HT-29 (cell line): ENCODE data around the gene KCND2. TPM values are rescaled to one million over a fixed set of nuclear protein-coding genes. Genes with fewer than 3 reads are reported as not detected.

Experiments used
- DNase-seq: peaks from one replicate; pipeline ENCODE4 v3.0.0-alpha.2; 2015; ENCODE audit warnings: low spot score
- total RNA-seq: library from RNA; depleted of rRNA; stranded (reverse); fragments of >200 nt; shearing (Covaris generic); gene quantifications from 2 replicates; pipeline ENCODE4 v1.2.3, GENCODE V29; 2014

Gene KCND2
- total RNA-seq, 1 experiment from 2014 or later, result not detected

- DNase-seq, result no peak
Observed at GRCh38 chr7:120586571-120586970, 313.6 kb downstream of the KCND2 start.

- DNase-seq, result no peak
Observed at GRCh38 chr7:120587243-120587642, 314.3 kb downstream of the KCND2 start.

GRCh38 chr7:120588416-120588815 is 315.4 kb downstream of the KCND2 start:
- no peak for DNase-seq

DNA sequence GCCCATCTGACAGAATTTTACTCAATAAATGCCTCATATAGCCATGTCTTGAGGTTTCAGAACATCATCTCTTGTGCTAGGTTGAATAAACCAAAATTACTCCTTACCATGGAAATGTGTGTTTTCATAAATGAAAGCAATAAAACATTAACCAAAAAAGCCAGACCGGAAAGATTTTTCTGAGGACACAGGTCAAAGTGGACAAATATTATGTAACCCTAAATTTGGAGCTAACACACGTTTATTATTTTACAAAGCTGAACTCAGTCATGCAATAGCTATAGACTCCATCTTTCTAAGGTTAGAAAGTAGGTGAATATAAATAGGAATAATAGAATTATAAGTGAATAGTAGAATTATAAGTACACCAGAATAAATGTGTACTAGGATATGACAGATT is 315.9 kb downstream of the KCND2 start:
- DNase-seq, result no peak

DNA sequence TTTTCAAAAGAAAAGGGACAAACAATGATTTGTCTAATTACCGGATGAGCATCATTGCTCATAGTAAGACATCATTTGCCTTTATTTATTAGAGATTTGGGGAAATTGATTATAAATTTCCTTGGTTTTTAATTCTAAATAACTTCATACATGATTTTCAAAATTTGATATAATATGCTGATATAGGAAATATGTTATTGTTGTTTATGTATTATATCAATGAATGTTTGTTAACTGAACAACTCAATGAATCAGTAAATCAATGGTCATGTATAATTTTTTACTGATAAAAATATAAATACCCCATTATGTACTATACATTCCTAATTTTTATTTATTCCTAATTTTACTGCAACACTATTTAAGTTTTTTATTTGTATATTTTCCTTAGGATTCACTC is 327.6 kb downstream of the KCND2 start:
- no peak for DNase-seq

DNA sequence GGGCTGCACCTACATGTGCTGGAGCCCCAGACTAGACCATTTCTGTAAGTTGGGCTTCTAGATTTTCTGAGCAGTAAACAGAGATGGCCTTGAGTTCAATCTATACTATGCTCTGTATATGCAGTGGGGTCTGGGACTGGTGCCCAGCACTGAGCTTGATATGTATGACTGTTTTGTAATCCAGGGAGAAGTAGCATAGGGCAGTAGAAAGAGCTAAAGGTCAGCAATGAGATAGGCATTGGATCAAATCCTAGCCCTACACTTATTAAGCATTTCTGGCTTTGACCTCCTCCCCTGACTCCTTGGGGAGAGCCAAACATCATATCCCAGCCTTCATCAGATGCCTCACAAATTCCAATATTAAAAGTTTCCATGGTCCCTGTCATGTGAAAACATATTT is 330.4 kb downstream of the KCND2 start:
- DNase-seq, result no peak

DNA sequence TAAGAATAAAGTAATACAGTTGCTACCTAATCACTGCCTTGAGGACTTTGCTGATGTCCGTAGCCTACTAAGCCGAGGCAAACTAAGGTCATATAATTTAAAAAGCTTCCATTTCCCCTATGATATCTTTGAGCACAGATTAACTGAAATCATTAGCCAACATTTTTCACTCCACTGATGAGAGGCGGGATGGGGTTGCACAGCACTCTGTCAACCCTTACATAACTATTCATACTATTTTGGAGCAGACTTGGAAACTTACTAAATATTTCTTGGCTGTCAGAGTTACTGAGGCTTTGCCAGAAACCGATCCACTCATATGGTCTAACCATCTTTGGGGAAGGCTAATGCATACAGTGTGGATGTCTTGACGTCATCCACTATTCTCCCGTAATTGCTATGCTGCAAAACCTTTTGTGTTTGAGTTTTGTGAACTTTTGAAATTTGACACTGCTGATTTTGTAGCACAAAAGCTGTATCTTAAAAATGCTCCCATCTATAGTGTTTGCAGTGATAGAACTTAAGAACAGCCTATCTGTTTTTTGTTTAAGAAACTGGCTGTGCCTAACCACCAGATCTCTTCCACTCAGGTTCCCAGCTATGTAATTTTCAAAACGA is 336.3 kb downstream of the KCND2 start:
- no peak for DNase-seq

- DNase-seq, result no peak
Observed at GRCh38 chr7:120611975-120612374, 339.0 kb downstream of the KCND2 start.

DNA sequence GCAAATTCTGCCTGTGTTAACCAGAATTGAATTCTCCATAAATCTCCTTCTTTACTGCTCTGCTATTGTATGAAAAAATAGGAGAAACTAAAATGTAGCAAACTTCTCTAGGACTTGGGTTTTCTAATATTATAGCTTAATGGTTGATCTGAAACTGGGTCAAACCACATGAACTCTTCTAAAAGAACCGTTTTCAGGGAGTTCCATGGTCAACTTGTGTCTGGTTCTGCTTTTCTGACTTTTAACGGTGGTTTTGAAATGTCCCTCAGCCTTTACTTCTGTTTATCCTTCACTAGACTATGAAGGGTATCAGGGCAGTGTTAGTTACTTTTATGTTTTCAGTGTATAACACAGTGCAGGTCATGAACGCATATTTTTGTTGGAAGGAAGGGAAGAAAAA is 342.7 kb downstream of the KCND2 start:
- DNase-seq, result no peak

- DNase-seq, result no peak
Observed at GRCh38 chr7:120617275-120617674, 344.3 kb downstream of the KCND2 start.

GRCh38 chr7:120628251-120628650 is 355.3 kb downstream of the KCND2 start:
- no peak for DNase-seq

GRCh38 chr7:120639884-120640283 is 366.9 kb downstream of the KCND2 start:
- DNase-seq, result no peak

DNA sequence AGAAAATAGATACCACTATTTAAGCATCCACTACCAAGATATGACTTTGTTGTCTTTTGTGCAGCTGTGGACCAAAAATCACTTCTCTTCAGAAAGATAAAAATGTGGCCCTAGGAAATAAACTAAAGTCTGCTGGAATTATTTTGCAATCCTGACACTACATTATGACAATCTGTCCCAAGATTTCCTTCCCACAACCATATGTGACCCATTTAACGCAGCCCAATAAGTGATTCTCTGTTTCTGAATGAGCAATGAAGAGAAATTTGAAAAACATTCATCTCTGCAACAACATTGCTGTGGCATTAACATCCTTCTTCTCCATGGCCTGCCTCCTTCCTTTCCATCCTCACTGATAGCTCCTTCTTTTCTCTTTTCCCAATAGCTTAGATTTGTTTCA is 373.0 kb downstream of the KCND2 start:
- DNase-seq, result no peak

DNA sequence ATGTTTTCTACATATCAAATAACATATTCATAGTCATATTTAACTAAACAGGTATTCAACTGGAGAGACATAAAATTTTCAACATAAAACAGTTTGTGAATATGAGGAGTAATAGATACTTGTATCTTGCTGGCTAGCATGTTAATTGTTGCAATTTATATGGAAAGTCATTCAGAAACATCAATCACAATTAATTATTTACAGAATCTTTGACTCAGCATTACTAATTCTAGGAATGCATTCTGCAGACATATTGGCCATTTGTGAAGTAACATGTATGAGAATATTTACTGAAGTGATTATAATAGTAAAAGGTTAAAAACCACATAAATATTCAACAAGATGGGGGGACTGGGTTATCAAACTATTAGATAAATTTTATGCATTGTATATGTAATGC is 381.3 kb downstream of the KCND2 start:
- no peak for DNase-seq

GRCh38 chr7:120658516-120658915 is 385.5 kb downstream of the KCND2 start:
- no peak for DNase-seq

DNA sequence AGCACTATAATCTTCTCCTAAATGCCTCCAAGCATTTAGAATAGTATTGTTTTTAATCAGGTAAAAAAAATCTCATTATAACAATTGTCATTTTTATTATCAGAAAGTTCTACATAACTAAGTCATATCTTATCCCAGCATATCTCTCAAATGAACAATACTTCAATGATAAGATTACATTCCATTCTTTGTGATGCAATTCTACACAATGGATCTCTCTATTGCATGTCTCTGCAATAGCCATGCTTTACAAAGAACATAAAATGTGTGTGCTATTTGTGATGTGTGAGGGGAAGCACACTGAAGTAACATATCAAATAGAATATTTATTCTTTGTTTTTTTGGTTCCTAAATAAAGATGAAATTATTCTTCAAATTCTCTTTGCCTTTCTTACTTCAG is 389.3 kb downstream of the KCND2 start:
- DNase-seq, result no peak

- DNase-seq, result no peak
Observed at GRCh38 chr7:120665068-120665467, 392.1 kb downstream of the KCND2 start.

GRCh38 chr7:120675076-120675475 is 402.1 kb downstream of the KCND2 start:
- no peak for DNase-seq

DNA sequence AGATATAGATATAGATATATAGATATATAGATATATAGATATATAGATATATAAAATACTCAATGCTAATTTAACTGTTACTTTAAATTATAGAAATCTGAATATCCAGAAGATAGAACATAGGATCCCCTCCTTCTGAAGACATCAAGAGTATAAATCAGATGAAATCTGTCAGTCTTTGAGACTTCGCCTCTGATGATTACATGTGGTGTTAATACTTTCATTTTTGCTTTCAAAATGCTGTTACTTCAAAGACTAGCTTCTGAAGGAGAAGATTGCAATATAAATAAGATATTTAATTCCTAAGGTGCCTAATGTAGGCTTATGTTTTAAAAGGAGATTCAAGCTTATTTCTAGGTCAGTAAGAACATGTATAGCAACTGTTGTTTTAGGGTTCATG is 404.6 kb downstream of the KCND2 start:
- no peak for DNase-seq

DNA sequence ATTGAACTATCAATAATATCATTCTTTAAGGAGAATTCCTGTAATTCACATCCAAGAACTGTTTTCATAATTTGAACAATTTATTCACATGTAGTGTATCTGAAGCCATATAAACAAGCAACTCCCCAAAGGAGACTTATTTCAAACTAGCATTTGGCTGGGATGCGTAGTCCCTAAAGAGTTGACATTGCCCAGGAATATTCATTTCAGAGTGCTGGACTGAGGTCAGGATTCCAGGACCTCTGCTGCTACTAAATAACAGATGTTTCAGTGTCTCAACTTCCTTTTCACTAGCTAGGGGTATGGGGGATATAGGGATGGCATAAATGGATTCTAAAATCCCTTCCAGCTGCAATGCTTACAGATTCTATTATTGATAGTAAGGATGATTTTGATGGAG is 408.0 kb downstream of the KCND2 start:
- DNase-seq, result no peak

DNA sequence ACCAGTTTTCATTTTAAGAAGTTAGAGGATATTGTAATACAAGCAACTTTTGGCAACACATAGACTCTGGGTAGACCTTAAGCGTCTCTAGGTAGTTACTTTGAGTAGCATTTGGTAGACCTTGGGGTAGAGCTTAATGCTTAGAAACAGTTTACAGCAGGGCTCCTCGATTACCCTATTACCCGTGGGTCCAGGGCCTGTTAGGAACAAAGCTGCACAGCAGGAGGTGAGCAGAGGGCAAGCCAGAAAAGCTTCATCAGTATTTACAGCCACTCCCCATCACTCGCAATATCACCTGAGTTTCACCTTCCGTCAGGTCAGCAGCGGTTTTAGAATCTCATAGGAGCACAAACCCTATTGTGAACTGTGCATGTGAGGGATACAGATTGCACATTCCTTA is 411.5 kb downstream of the KCND2 start:
- no peak for DNase-seq

GRCh38 chr7:120691915-120692314 is 418.9 kb downstream of the KCND2 start:
- no peak for DNase-seq

- no peak for DNase-seq
Observed at GRCh38 chr7:120695848-120696247, 422.9 kb downstream of the KCND2 start.

DNA sequence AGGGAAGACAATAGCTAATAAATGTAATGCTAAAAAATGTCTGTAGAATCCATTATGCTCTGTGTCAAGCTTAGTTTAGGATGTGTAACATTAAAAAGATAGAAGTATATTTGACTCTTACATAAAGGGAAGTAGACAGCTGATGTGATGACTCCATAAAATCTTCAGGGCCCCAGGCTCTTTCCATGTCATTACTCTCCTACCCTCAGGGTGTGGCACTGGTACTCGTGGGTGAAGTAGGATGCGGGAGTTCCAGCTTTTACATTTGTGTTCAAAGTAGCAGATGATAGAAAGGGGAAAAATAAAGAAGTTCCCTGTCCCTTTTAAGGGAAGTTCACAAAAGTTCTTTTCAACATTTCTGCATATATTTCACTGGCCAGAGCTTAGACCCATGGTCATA is 427.8 kb downstream of the KCND2 start:
- no peak for DNase-seq
